Duodenal mucosa (tissue), 2 donors: ENCODE measurements around the gene RANBP17.
"Not testable (repeated sequence)": the region's sequence is repeated elsewhere in the genome, so short reads cannot be mapped to it uniquely, and the experiment has no call there.

Source experiments
- H3K27ac ChIP-seq: one replicate; pipeline ENCODE4 v1.7.0; 2013; ENCODE audit warnings: low read depth, low read length
- H3K27me3 ChIP-seq, 2 donors: one replicate each; pipeline ENCODE4 v1.7.0; 2013; ENCODE audit warnings: low read length in 2 of 2, control low read depth in 1 of 2; ENCODE audit not compliant: insufficient read depth in 2 of 2, control insufficient read depth in 1 of 2
- H3K36me3 ChIP-seq, 2 donors: one replicate each; pipeline ENCODE4 v1.7.0; 2013; ENCODE audit warnings: low read length in 2 of 2, control low read depth in 1 of 2; ENCODE audit not compliant: insufficient read depth in 2 of 2, control insufficient read depth in 1 of 2
- H3K4me1 ChIP-seq, 2 donors: one replicate each; pipeline ENCODE4 v1.7.0; 2013; ENCODE audit warnings: low read length in 2 of 2, control low read depth in 1 of 2; ENCODE audit not compliant: insufficient read depth in 2 of 2, control insufficient read depth in 1 of 2
- H3K4me3 ChIP-seq, 2 donors: one replicate each; pipeline ENCODE4 v1.7.0; 2013; ENCODE audit warnings: low read length in 2 of 2, low read depth in 1 of 2
- H3K9ac ChIP-seq, 2 donors: one replicate each; pipeline ENCODE4 v1.7.0; 2013; ENCODE audit warnings: low read length in 2 of 2, low read depth in 1 of 2
- H3K9me3 ChIP-seq, 2 donors: one replicate each; pipeline ENCODE4 v1.7.0; 2013; ENCODE audit warnings: low read length in 2 of 2, control low read depth in 1 of 2; ENCODE audit not compliant: control insufficient read depth in 1 of 2

The RANBP17 gene

DNA sequence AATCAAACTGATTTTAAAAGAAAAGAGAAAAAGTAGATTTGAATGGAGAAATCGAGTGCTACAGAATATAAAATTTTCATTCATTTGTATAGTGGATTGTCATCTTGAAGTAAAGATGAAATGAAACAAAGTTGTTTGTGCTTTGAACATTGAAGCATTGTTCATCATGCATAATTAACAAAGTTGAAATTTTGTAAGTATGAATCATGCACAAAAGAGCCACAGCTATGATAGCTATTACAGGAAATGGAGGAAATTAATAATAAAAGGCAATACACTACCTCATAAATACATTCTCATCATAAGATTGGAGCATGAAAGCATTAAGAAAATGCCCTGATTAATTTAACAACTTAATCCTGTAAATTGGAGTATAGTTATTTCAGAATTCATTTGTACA lies 293.8 kb downstream of the RANBP17 start:
- H3K27ac ChIP-seq: no peak overlapping the region
- no peaks in the 10 kb centered on the region for H3K36me3 ChIP-seq
- no peaks in the 10 kb centered on the region for H3K27me3 ChIP-seq
- H3K9ac ChIP-seq: no peak overlapping the region
- no peaks in the 10 kb centered on the region for H3K9me3 ChIP-seq
- H3K4me3 ChIP-seq: no peak overlapping the region
- no peaks in the 10 kb centered on the region for H3K4me1 ChIP-seq

DNA sequence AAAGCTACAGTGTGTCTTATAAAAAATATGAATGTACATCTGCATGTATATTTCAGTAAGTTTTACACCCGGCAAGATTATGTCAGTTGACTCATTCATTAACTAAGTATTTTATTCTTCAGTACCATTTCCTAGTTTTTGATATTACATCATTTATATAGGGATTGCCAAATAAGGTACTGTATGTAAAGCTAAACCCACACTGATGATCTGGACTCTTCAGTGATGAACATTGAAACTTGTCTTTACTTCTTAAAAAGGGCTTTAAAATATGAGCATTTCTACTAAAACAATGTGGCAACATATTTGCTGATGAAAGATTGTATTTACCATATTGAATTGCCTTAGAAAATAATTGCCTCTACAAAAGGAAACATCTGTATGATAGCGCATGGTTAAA lies 295.5 kb downstream of the RANBP17 start:
- Histone ChIP-seq H3K4me3 (no peak overlapping the region), H3K9me3 (no peaks in the 10 kb centered on the region), H3K36me3 (no peaks in the 10 kb centered on the region), H3K4me1 (no peaks in the 10 kb centered on the region), H3K9ac (no peak overlapping the region), H3K27me3 (no peaks in the 10 kb centered on the region), H3K27ac (no peak overlapping the region)

DNA sequence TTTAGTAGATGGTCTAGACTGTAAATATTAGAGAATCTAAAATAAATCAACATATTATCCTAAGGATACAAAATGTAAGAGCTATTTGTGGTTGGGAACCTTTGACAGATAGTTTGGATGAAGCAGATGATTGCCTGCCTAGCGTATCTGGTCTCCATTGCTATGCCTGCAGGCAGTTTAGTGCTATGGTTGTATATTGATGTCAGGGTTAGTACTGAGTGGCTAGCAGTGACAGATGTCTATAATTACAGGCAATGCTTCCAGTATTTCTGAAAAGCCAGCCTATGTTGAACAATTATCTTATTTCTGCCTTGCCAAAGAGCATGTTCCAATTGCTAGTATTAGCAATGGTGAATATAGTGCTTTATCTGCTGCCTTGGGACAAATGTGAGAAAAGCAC lies 296.0 kb downstream of the RANBP17 start:
- Histone ChIP-seq H3K36me3 (no peaks in the 10 kb centered on the region), H3K9ac (no peak overlapping the region), H3K27me3 (no peaks in the 10 kb centered on the region), H3K27ac (no peak overlapping the region), H3K9me3 (no peaks in the 10 kb centered on the region), H3K4me3 (no peak overlapping the region), H3K4me1 (no peaks in the 10 kb centered on the region)

DNA sequence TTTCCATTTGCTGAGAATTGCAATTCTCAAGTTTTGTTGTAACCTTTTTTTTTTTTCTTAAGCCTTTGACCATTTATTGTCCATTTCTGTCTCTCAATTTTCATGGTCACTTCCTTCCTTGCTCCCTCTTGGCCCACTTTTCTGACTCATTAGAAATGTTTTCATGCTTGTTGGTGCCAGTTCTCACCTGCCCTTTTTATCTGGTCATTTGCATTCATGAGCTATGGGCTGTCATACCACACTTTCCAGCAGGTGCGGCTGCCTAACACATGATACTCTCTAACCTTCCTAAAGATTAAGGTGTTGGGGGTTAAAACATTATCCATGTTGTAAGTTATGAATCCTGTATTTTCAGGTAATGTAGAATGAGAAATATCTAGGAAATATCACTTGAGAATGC lies 296.8 kb downstream of the RANBP17 start:
- no peak overlapping the region for H3K27ac ChIP-seq
- no peaks in the 10 kb centered on the region for H3K9me3 ChIP-seq
- no peaks in the 10 kb centered on the region for H3K36me3 ChIP-seq
- H3K4me3 ChIP-seq: no peak overlapping the region
- no peaks in the 10 kb centered on the region for H3K27me3 ChIP-seq
- H3K4me1 ChIP-seq: no peaks in the 10 kb centered on the region
- H3K9ac ChIP-seq: no peak overlapping the region

DNA sequence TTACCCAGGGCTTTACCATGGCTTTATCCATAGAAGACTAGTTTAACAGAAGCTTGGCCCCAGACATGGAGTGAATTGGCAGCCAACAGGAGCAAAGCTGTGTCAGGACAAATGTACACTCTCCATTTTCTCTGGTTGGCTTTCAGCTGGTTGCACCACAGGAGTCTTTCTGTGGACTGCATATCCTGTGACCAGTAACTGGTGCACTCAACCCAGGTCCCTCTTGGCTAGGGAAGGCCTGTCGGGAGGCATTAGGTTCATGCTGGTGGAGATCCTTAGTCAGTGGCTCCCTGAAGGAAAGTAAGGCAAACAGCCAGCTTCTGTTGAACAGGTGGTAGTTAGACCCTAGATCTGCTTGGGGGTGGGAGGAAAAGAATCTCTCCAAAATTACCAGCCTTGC lies 300.3 kb downstream of the RANBP17 start:
- H3K27me3 ChIP-seq: no peaks in the 10 kb centered on the region
- no peaks in the 10 kb centered on the region for H3K9me3 ChIP-seq
- no peaks in the 10 kb centered on the region for H3K36me3 ChIP-seq
- no peak overlapping the region for H3K27ac ChIP-seq
- H3K9ac ChIP-seq: no peak overlapping the region
- no peak overlapping the region for H3K4me3 ChIP-seq
- no peaks in the 10 kb centered on the region for H3K4me1 ChIP-seq

DNA sequence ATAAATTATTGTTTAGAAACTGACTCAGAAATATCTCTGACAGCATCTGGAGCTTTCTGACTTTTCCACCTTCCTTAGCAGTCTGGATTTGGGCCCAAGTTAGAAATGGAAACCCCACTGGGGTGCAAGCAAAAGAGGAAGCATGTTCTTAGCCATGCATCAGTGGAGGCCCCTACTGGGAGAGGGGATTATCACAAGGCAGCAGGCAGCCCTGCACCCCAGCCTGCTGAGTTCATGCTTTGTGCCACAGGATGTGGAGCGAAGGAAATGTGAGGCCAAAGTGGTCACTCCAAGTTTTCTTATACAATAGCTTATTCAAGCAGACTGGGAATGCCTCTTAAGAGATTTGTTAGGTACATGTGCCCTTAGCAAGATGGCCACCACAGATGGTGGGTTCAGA lies 300.8 kb downstream of the RANBP17 start:
- no peak overlapping the region for H3K9ac ChIP-seq
- no peaks in the 10 kb centered on the region for H3K9me3 ChIP-seq
- H3K4me1 ChIP-seq: no peaks in the 10 kb centered on the region

DNA sequence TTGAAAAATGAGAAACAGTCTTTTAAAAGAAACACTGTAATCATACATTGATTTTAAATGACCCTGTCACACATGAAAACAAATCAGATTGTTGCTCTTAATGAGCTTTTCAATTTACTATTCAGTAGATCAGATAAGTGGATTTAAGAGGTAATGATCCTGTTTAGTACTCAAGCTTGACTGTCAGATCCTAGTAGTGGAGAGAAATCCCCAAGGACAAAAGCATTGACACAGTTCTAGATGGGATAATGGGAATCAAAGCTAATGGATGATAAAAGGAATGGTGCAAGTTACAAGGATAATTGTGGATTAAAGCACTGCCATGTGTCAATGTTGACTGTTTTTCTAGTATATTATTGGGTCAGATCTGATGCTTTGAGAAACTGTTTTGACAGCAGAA lies 304.9 kb downstream of the RANBP17 start:
- Histone ChIP-seq H3K9me3 (no peaks in the 10 kb centered on the region), H3K27me3 (no peaks in the 10 kb centered on the region), H3K4me1 (no peaks in the 10 kb centered on the region), H3K9ac (no peak overlapping the region), H3K4me3 (no peak overlapping the region), H3K36me3 (no peaks in the 10 kb centered on the region), H3K27ac (no peak overlapping the region)

More for the DNA sequence above, 300.8 kb downstream of the RANBP17 start:
- Histone ChIP-seq H3K27ac (no peak overlapping the region), H3K4me3 (no peak overlapping the region), H3K27me3 (no peaks in the 10 kb centered on the region), H3K36me3 (no peaks in the 10 kb centered on the region)

DNA sequence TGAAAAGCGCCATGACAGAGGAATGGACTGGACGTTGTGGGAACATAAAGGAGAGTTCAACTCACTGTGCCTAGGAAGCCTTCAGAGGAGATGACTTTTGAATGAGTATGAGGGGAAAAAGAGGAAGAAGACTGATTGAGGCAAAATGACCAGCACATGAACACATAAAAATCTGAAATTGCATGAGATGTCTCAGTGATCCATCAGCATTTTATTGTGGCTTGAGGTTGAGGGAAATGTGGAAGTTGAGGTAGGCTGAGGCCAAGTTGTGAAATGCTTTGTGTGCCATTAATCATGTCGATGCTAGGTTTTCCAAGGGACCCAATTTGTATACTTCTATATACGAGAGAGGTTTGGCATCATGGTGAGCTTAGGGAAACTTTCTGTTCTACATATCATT lies 306.4 kb downstream of the RANBP17 start:
- no peaks in the 10 kb centered on the region for H3K4me1 ChIP-seq
- no peaks in the 10 kb centered on the region for H3K27me3 ChIP-seq
- H3K4me3 ChIP-seq: no peak overlapping the region
- H3K9me3 ChIP-seq: no peaks in the 10 kb centered on the region
- H3K27ac ChIP-seq: no peak overlapping the region
- no peaks in the 10 kb centered on the region for H3K36me3 ChIP-seq
- no peak overlapping the region for H3K9ac ChIP-seq

DNA sequence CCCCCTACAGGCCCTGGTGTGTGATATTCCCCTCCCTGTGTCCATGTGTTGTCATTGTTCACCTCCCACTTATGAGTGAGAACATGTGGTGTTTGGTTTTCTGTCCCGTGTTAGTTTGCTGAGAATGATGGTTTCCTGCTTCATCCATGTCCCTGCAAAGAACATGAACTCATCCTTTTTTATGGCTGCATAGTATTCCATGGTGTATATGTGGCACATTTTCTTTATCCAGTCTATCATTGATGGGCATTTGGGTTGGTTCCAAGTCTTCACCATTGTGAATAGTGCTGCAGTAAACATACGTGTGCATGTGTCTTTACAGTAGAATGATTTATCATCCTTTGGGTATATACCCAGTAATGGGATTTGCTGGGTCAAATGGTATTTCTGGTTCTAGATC lies 313.1 kb downstream of the RANBP17 start:
- H3K9ac ChIP-seq, H3K27ac ChIP-seq, H3K36me3 ChIP-seq, H3K9me3 ChIP-seq, H3K4me3 ChIP-seq, H3K27me3 ChIP-seq, H3K4me1 ChIP-seq: not testable (repeated sequence)

DNA sequence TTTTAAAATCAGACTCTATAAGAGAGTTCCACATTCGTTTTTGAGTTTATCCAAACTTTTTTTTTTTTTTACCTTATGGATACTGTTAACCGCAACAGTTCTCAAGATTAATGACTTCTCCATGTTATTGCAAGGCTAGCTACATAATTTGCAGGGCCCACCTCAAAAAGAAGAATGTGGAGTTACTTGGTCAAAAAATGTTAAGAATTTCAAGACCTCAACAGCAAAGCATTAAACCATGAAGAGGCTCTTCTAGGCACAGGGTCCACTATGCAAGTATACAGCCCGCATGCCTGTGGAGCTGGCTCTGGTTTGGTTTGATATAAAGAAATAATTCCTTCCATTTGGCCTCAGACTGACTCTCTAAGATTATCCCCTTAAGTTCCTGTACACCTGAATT lies 313.9 kb downstream of the RANBP17 start:
- Histone ChIP-seq H3K4me3 (no peak overlapping the region), H3K27me3 (no peaks in the 10 kb centered on the region), H3K27ac (no peak overlapping the region), H3K36me3 (no peaks in the 10 kb centered on the region), H3K9me3 (no peaks in the 10 kb centered on the region), H3K4me1 (no peaks in the 10 kb centered on the region), H3K9ac (no peak overlapping the region)

DNA sequence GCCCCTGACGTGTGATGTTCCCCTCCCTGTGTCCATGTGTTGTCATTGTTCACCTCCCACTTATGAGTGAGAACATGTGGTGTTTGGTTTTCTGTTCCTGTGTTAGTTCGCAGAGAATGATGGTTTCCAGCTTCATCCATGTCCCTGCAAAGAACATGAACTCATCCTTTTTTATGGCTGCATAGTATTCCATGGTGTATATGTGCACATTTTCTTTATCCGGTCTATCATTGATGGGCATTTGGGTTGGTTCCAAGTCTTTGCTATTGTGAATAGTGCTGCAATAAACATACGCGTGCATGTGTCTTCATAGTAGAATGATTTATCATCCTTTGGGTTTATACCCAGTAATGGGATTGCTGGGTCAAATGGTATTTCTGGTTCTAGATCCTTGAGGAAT lies 316.4 kb downstream of the RANBP17 start:
- H3K4me3 ChIP-seq, H3K4me1 ChIP-seq, H3K36me3 ChIP-seq, H3K27me3 ChIP-seq, H3K27ac ChIP-seq, H3K9ac ChIP-seq, H3K9me3 ChIP-seq: not testable (repeated sequence)
